Endothelial cell (in vitro differentiated cells): ENCODE results near the gene ZFP1. TPM values are rescaled to one million over a fixed set of nuclear protein-coding genes. Genes with fewer than 3 reads are reported as not detected.

Experiments used
- DNase-seq: peaks from one replicate; pipeline ENCODE4 v3.0.0; 2021; ENCODE audit warnings: low spot score
- H3K27ac Mint-ChIP-seq: one replicate; pipeline ENCODE4 v1.8.0; 2021; ENCODE audit warnings: mixed read lengths, inconsistent platforms; ENCODE audit not compliant: unreplicated experiment
- H3K27me3 Mint-ChIP-seq: one replicate; pipeline ENCODE4 v1.8.0; 2021; ENCODE audit warnings: mild to moderate bottlenecking, moderate library complexity, mixed read lengths, inconsistent platforms; ENCODE audit not compliant: unreplicated experiment
- H3K36me3 Mint-ChIP-seq: one replicate; pipeline ENCODE4 v1.8.0; 2021; ENCODE audit warnings: mild to moderate bottlenecking, low read depth, mixed read lengths, inconsistent platforms; ENCODE audit not compliant: unreplicated experiment
- H3K4me1 Mint-ChIP-seq: one replicate; pipeline ENCODE4 v1.8.0; 2021; ENCODE audit warnings: mild to moderate bottlenecking, mixed read lengths, inconsistent platforms; ENCODE audit not compliant: unreplicated experiment
- H3K4me3 Mint-ChIP-seq: one replicate; pipeline ENCODE4 v1.8.0; 2021; ENCODE audit warnings: mild to moderate bottlenecking, mixed read lengths, inconsistent platforms; ENCODE audit not compliant: unreplicated experiment
- H3K9me3 Mint-ChIP-seq: one replicate; pipeline ENCODE4 v1.8.0; 2021; ENCODE audit warnings: mixed read lengths, inconsistent platforms; ENCODE audit not compliant: unreplicated experiment
- total RNA-seq: library from RNA; stranded (reverse); fragmentation: NEBNext Ultra II Directional; extraction: Animal tissue kit (Norgen Biotek cat#: 25700); gene quantifications from one replicate; pipeline ENCODE4 v1.2.1, GENCODE V29; 2021; ENCODE audit not compliant: unreplicated experiment
- TF ChIP-seq, protein P1 (sequence below): fragments of 200-600 bp; sonication (generic); IDR thresholded peaks from one replicate; pipeline ENCODE4 v1.5.0; 2021; ENCODE audit warnings: antibody characterized with exemption; ENCODE audit not compliant: unreplicated experiment

The ZFP1 gene
- total RNA-seq, 1 donor from 2014 or later = 12.0 TPM

DNA sequence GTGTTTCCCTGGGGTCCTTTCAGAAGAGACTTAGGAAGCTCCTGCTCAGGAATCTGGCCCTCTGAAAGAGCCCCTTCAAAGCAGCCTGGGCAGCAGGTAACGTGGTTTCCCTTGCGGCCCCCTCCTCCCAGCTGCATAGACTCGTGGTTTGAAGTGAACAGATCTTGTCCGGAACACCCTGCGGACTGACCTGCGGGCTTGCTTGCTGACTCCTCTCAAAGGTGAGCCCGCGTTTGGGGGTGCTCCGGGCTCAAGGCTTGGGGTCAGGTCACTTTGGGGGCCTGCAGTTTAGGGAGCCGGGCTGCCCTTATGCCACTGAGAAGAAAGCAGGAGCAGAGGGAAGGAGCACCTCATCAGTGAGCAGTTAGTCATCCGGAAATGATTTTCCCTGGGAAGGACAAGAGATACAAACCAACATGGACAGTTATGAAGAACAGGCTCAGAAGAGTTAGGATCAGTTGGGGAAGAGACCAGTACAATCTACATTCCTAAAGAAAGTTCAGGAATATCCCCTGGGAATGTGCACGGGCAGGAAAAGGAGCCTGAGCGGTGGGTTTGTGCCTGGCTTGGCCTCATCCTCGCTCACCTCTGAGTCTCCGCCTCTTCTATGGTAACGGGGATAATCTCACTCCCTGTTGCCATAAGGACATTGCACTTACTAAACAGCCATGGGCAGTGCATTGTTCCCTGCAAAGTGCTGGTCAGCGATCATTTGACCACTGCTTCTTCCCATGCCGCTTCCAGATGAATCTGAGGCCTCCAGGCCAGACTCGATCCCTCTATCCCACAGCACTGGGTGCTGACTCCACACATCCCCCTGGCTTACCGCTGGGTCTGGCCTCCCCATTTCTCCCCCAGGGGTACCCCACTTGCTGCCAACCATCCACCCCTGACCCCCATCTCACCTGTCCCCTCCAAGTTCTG, 41.7 kb upstream of the ZFP1 start:
- Mint-ChIP-seq H3K27me3 (peaks cover 19% of the 10 kb centered on the region), H3K4me3 (peak overlapping the region; percentile 59), H3K27ac (peak overlapping the region; percentile 74), H3K36me3 (peaks cover 46% of the 10 kb centered on the region), H3K4me1 (peaks cover 74% of the 10 kb centered on the region), H3K9me3 (no peaks in the 10 kb centered on the region)
- TF ChIP-seq, protein P1, sequence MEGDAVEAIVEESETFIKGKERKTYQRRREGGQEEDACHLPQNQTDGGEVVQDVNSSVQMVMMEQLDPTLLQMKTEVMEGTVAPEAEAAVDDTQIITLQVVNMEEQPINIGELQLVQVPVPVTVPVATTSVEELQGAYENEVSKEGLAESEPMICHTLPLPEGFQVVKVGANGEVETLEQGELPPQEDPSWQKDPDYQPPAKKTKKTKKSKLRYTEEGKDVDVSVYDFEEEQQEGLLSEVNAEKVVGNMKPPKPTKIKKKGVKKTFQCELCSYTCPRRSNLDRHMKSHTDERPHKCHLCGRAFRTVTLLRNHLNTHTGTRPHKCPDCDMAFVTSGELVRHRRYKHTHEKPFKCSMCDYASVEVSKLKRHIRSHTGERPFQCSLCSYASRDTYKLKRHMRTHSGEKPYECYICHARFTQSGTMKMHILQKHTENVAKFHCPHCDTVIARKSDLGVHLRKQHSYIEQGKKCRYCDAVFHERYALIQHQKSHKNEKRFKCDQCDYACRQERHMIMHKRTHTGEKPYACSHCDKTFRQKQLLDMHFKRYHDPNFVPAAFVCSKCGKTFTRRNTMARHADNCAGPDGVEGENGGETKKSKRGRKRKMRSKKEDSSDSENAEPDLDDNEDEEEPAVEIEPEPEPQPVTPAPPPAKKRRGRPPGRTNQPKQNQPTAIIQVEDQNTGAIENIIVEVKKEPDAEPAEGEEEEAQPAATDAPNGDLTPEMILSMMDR = no peak
- no peak for DNase-seq

DNA sequence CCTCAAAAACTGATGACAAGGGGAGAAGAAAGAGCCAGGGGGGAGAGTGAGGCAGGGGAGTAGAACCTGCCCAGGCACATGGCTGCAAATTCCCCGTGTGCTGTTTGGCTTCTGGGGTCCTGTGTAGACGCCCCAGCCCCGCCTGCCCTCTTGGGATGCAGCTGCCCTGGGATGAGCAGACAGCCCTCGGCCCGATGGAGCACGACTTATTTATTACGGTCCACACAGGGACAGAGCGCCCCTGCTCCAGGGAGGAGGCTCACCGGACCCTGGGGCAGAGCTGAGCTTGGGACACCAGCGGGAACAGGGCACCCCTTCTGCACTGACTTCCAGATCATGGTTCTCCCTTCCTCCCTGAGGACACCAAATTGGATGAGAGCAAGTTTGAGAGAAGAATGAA, 40.8 kb upstream of the ZFP1 start:
- no peak overlapping the region for H3K27ac Mint-ChIP-seq
- H3K9me3 Mint-ChIP-seq = no peaks in the 10 kb centered on the region
- peaks cover 78% of the 10 kb centered on the region for H3K4me1 Mint-ChIP-seq
- H3K4me3 Mint-ChIP-seq = no peak overlapping the region
- H3K36me3 Mint-ChIP-seq = peaks cover 40% of the 10 kb centered on the region
- peaks cover 27% of the 10 kb centered on the region for H3K27me3 Mint-ChIP-seq
- TF ChIP-seq, protein P1 = no peak
- DNase-seq = no peak

DNA sequence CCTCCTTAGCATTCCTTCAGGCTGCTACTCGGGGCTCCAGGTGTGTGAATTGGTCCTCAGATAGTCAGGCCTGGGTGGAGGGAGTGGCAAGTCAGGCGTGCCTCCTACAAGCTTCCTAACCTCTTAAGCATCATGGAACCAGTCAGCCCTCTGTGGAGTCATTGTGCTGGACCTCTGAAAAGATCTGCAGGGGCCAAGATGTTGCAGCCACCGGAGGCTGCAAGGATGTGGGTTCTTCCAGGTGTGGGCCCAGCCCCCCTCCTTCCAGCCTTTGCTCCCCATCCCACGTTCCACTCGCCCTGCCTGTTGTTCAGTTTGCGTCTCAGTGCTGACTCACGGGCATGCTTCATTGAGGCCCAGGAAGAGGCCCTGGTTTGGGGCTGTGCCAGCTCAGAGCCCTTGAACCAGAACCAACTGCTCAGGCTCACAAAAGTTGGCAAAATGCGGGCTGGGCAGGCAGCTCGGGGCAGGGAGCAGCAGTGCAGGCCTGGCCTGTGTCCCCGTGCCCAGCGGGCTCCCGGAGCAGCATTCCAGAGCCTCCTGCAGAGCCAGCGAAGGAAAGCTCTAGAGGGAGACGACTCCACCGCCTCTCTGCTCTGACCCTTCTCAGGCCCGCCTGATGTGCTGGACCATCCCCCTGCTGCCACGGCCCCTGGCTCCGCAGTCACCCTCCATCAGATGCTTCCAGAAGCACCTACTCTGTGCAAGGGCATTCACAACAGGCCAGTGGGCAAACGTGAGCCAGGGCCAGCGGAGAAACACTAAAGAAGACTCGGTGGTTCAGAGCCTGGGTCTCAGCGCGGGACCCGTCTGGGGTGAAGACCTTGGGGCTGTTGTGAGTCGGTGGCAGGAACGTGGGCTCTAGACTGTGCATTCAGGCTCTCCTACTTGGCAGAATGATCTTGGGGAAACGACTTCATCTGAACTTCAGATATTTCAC, 39.3 kb upstream of the ZFP1 start:
- Mint-ChIP-seq H3K27me3 (peaks cover 37% of the 10 kb centered on the region), H3K4me3 (peak overlapping the region; percentile 26)

DNA sequence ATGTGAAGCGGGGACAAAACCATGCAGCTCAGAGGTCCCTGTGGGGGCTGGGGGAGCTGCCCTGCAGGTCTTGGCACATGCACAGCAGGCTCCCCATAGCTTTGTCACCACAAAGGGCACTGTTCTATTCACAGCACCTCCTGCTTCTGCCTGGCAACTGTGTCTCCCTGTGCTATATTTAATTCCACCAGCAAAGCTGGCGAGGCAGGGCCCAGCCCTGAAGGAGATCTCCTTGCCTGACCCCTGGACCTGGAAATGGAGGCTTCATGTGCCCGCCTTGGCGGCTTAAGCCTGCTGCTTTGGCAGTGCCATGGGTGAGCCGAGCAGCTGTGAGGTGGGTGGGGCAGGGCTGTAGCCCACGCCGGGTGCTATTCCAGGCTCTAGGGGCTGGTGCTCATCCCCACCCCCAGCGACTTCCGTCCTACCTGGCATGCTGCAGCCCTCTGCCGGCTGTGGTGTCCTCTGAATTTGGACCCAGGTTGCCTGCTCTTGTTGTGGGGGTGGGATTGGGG, 38.5 kb upstream of the ZFP1 start:
- Mint-ChIP-seq H3K36me3 (peaks cover 24% of the 10 kb centered on the region), H3K27me3 (peaks cover 34% of the 10 kb centered on the region), H3K9me3 (no peaks in the 10 kb centered on the region), H3K27ac (peak overlapping the region; percentile 12), H3K4me1 (peaks cover 69% of the 10 kb centered on the region), H3K4me3 (peak overlapping the region; percentile 26)
- no peak for DNase-seq
- TF ChIP-seq, protein P1 = no peak

More for the DNA sequence above, 39.3 kb upstream of the ZFP1 start:
- H3K4me1 Mint-ChIP-seq = peaks cover 76% of the 10 kb centered on the region
- H3K9me3 Mint-ChIP-seq = no peaks in the 10 kb centered on the region
- H3K36me3 Mint-ChIP-seq = peaks cover 31% of the 10 kb centered on the region
- H3K27ac Mint-ChIP-seq = peak overlapping the region; percentile 12
- no peak for DNase-seq
- TF ChIP-seq, protein P1 = no peak
